OCI-LY1 (cell line): ENCODE data around the gene CAMTA1.

ENCODE experiments used
- EZH2 ChIP-seq: fragments of 200-600 bp; sonication (generic), shearing (Covaris generic); IDR thresholded peaks from 2 replicates; pipeline ENCODE4 v1.8.0; 2017; ENCODE audit warnings: borderline replicate concordance, mixed run types, mild to moderate bottlenecking, antibody characterized with exemption, low read length, moderate library complexity, mixed read lengths
- TF ChIP-seq, protein P1 (sequence below): fragments of 200-600 bp; sonication (generic), shearing (Covaris generic); IDR thresholded peaks from 2 replicates; pipeline ENCODE4 v1.5.1; 2017; ENCODE audit warnings: mild to moderate bottlenecking, antibody characterized with exemption, low read length, moderate library complexity, mixed read lengths

DNA sequence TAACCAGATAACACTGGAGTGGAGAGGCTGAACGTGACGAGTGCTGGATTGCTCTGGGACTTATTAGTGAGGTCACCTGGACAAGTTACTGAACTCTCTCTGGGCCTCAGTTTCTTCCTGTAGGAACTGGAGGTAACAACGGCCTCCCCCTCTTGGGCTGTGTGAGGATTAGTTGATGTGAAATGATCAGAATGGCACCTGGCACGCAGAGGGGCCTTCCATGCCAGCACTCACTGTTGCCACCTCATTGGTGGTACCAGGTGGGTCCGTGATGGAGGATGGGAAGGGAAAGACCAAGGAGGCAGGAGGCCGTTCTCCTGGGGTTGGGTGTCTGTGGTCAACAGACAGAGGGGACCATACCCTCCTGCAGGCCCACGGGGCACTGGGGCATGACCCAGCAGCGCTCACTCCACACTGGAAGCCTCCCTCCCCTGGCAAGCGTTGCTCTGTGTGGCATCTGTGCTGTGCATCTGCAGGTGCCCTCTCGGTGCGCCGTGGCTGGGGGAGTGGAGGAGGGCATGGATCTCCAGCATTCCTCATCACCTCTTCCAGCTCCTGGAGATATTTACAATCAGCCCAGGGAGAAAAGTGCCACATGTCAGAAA, 636.3 kb downstream of the CAMTA1 start:
- TF ChIP-seq, protein P1, sequence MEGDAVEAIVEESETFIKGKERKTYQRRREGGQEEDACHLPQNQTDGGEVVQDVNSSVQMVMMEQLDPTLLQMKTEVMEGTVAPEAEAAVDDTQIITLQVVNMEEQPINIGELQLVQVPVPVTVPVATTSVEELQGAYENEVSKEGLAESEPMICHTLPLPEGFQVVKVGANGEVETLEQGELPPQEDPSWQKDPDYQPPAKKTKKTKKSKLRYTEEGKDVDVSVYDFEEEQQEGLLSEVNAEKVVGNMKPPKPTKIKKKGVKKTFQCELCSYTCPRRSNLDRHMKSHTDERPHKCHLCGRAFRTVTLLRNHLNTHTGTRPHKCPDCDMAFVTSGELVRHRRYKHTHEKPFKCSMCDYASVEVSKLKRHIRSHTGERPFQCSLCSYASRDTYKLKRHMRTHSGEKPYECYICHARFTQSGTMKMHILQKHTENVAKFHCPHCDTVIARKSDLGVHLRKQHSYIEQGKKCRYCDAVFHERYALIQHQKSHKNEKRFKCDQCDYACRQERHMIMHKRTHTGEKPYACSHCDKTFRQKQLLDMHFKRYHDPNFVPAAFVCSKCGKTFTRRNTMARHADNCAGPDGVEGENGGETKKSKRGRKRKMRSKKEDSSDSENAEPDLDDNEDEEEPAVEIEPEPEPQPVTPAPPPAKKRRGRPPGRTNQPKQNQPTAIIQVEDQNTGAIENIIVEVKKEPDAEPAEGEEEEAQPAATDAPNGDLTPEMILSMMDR: no peak
- TF ChIP-seq EZH2: no peak
